ENCODE results near the gene TTLL8.

Gene TTLL8

GRCh38 chr22:49976439-49977175, 81.5 kb downstream of the TTLL8 start:
- DNase-seq = no peak

- no peak for DNase-seq
These were observed 82.3 kb downstream of the TTLL8 start for GRCh38 chr22:49975543-49976389.

- DNase-seq = no peak
These were observed 84.8 kb downstream of the TTLL8 start for GRCh38 chr22:49973018-49973961.

- no peak for DNase-seq
These were observed 85.7 kb downstream of the TTLL8 start for GRCh38 chr22:49972163-49973017.

- no peak for DNase-seq
These were observed 86.6 kb downstream of the TTLL8 start for GRCh38 chr22:49971232-49972162.

- DNase-seq = no peak
These were observed 87.4 kb downstream of the TTLL8 start for GRCh38 chr22:49970528-49971231.

- DNase-seq = no peak
These were observed 88.2 kb downstream of the TTLL8 start for GRCh38 chr22:49969751-49970527.

GRCh38 chr22:49968831-49969661, 89.1 kb downstream of the TTLL8 start:
- DNase-seq = no peak

Data from NCI-H510A (cell line).